Adrenal gland (tissue), 12 donors: ENCODE results near the gene XPC. TPM values are rescaled to one million over a fixed set of nuclear protein-coding genes. Genes with fewer than 3 reads are reported as not detected.

ENCODE experiments used
- DNase-seq, 7 donors: peaks; one replicate each; pipeline ENCODE4 v3.0.0-alpha.2; 2019 to 2020
- H3K27ac ChIP-seq, 5 donors: fragments of 200-600 bp; sonication (generic) in 4 of 5; 1 replicate in 3 of 5; 2 replicates in 2 of 5; pipeline versions ENCODE4 v1.5.1 to v1.8.0; 2016 to 2020; ENCODE audit warnings: mild to moderate bottlenecking in 1 of 5
- H3K27me3 ChIP-seq: fragments of 200-600 bp; 2 replicates; pipeline ENCODE4 v1.8.0; 2021
- H3K36me3 ChIP-seq, 2 donors: fragments of 200-600 bp; replicated peaks in 1 of 2; 1 replicate in 1 of 2; 2 replicates in 1 of 2; pipeline versions ENCODE4 v1.5.1 to v1.8.0; 2018 to 2022
- H3K4me1 ChIP-seq, 2 donors: fragments of 200-600 bp; replicated peaks in 1 of 2; 1 replicate in 1 of 2; 2 replicates in 1 of 2; pipeline versions ENCODE4 v1.5.1 to v1.8.0; 2018 to 2021
- H3K4me3 ChIP-seq, 4 donors: fragments of 200-600 bp; sonication (generic) in 3 of 4; one replicate each; pipeline ENCODE4 v1.5.1; 2016 to 2018
- H3K9me3 ChIP-seq, 3 donors: fragments of 200-600 bp; sonication (generic) in 1 of 3; replicated peaks in 1 of 3; 1 replicate in 2 of 3; 2 replicates in 1 of 3; pipeline versions ENCODE4 v1.5.1 to v1.8.0; 2016 to 2021
- CTCF ChIP-seq, 6 experiments: fragments of 450-650 bp in 4 of 6; fragments of 200-600 bp in 2 of 6; sonication (generic) in 1 of 6; IDR thresholded peaks; 1 replicate in 5 of 6; 2 replicates in 1 of 6; pipeline versions ENCODE4 v1.5.1 to v1.8.0; 2016 to 2021; ENCODE audit warnings: antibody characterized with exemption in 6 of 6, mild to moderate bottlenecking in 2 of 6, moderate library complexity in 1 of 6
- POLR2A ChIP-seq, 2 donors: fragments of 450-650 bp; IDR thresholded peaks; one replicate each; pipeline ENCODE4 v1.6.1; 2017; ENCODE audit warnings: antibody characterized with exemption in 2 of 2, mild to moderate bottlenecking in 2 of 2, moderate library complexity in 1 of 2
- WGBS, 4 donors: extraction: QIAGEN DNeasy Blood & Tissue Kit in 2 of 4; methylation state at CpG; one replicate each; pipeline versions ENCODE4 v1.1.5 to v1.1.7; 2013 to 2017; 5-methylcytosine and 5-hydroxymethylcytosine counted together
- intact Hi-C, 2 donors: fragments of 100-400 bp; cut with DNase I; formaldehyde crosslinking; loops; one replicate each; pipeline versions ENCODE4 v1.14.1 to v1.15.0; 2022 to 2023
- polyA plus RNA-seq, 3 donors: library from polyadenylated mRNA; stranded (reverse); fragments of 200-250 nt in 2 of 3; fragments of 350-450 nt in 1 of 3; fragmentation: Illumina TruSeq in 1 of 3; extraction: RNeasy Lipid Tissue Mini Kit (QIAGEN cat#74804) in 1 of 3; gene quantifications; one replicate each; pipeline ENCODE4 v1.2.3, GENCODE V29; 2013 to 2014
- total RNA-seq, 9 donors: library from RNA; depleted of rRNA in 4 of 9; stranded (reverse); fragments of >200 nt in 4 of 9; fragments of 120-200 nt in 1 of 9; fragmentation: NEBNext Ultra II Directional in 1 of 9; extraction: Animal tissue kit (Norgen Biotek cat#: 25700) in 1 of 9; gene quantifications; one replicate each; pipeline versions ENCODE4 v1.1.0 to v1.2.4, GENCODE V29; 2013 to 2023
- donor health status: healthy with polysubstance abuse.
- donor health status: Bipolar disorder and iron deficiency.
- donor health status: DM: yes; HTN: yes; CAD: no.
- donor health status: DM: no; HTN: no; CAD: no.
- donor health status: DM: no; HTN: no; CAD: no.
- donor health status: DM: yes; HTN: yes; CAD: no.

The XPC gene
- total and polyA plus RNA-seq, 12 donors: 15.6 to 66.5 (median 31.4) TPM

GRCh38 chr3:14210843-14211594 lies 32.6 kb upstream of the XPC start:
- Histone ChIP-seq H3K9me3 (no peaks in the 10 kb centered on the region), H3K4me1 (peaks cover 0 to 13% of the 10 kb centered on the region in 2 donors), H3K27me3 (no peaks in the 10 kb centered on the region), H3K4me3 (no peak overlapping the region), H3K27ac (peak overlapping the region in 1 of 5 donors; percentile 36), H3K36me3 (no peaks in the 10 kb centered on the region)
- no peak for DNase-seq
- intact Hi-C loops: no loop called here
- WGBS, 4 donors: 30 to 68% (median 44%) methylated on average over 4 of the region's 4 CpGs
- TF ChIP-seq CTCF (IDR thresholded peaks at IDR 0.05): no peak
- no peak for TF ChIP-seq POLR2A (IDR thresholded peaks at IDR 0.05)

- Histone ChIP-seq H3K4me1 (peaks cover 2 to 16% of the 10 kb centered on the region in 2 donors), H3K36me3 (no peaks in the 10 kb centered on the region), H3K4me3 (no peak overlapping the region), H3K27ac (peak overlapping the region in 1 of 5 donors; percentile 3), H3K9me3 (no peaks in the 10 kb centered on the region), H3K27me3 (no peaks in the 10 kb centered on the region)
- intact Hi-C loops: no loop called here
- no peak for DNase-seq
- TF ChIP-seq POLR2A (IDR thresholded peaks at IDR 0.05) (no peak), CTCF (IDR thresholded peaks at IDR 0.05) (no peak)
- WGBS, 4 donors: 46 to 65% (median 60%) methylated on average over 3 of the region's 3 CpGs
These were observed 31.9 kb upstream of the XPC start for GRCh38 chr3:14210290-14210688.

- TF ChIP-seq POLR2A (IDR thresholded peaks at IDR 0.05) (no peak), CTCF (IDR thresholded peaks at IDR 0.05) (no peak)
- WGBS, 4 donors: 76 to 86% (median 84%) methylated on average over 14 of the region's 14 CpGs
- no peak overlapping the region for H3K4me3 ChIP-seq
- intact Hi-C loops: loop anchor here in 1 of 2 donors (10.0 kb wide), 1 partner anchor 45 kb away; no protein-coding TSS in a partner anchor
- no peaks in the 10 kb centered on the region for H3K27me3 ChIP-seq
- H3K27ac ChIP-seq: peak overlapping the region in 1 of 5 donors; percentile 41
- H3K9me3 ChIP-seq: no peaks in the 10 kb centered on the region
- no peak for DNase-seq
- peaks cover 6 to 22% of the 10 kb centered on the region in 2 donors for H3K4me1 ChIP-seq
- no peaks in the 10 kb centered on the region for H3K36me3 ChIP-seq
These were observed 31.3 kb upstream of the XPC start for GRCh38 chr3:14209581-14210289.

GRCh38 chr3:14208977-14209394 lies 30.6 kb upstream of the XPC start:
- peak overlapping the region in 1 of 5 donors; percentile 31 for H3K27ac ChIP-seq

More at GRCh38 chr3:14208977-14209394, 30.6 kb upstream of the XPC start:
- H3K27me3 ChIP-seq: no peaks in the 10 kb centered on the region
- 69 to 81% (median 72%) methylated on average over 5 of the region's 5 CpGs for WGBS, 4 donors
- H3K9me3 ChIP-seq: no peaks in the 10 kb centered on the region
- no peaks in the 10 kb centered on the region for H3K36me3 ChIP-seq
- no peak overlapping the region for H3K4me3 ChIP-seq
- intact Hi-C loops: loop anchor here in 1 of 2 donors (10.0 kb wide), 1 partner anchor 46 kb away; no protein-coding TSS in a partner anchor
- H3K4me1 ChIP-seq: peaks cover 11 to 29% of the 10 kb centered on the region in 2 donors
- TF ChIP-seq POLR2A (IDR thresholded peaks at IDR 0.05) (no peak), CTCF (IDR thresholded peaks at IDR 0.05) (no peak)
- no peak for DNase-seq
